Measurements from ENCODE around the gene DMRTC1.
"Not testable (repeated sequence)": the region's sequence is repeated elsewhere in the genome, so short reads cannot be mapped to it uniquely, and the experiment has no call there.

DNA sequence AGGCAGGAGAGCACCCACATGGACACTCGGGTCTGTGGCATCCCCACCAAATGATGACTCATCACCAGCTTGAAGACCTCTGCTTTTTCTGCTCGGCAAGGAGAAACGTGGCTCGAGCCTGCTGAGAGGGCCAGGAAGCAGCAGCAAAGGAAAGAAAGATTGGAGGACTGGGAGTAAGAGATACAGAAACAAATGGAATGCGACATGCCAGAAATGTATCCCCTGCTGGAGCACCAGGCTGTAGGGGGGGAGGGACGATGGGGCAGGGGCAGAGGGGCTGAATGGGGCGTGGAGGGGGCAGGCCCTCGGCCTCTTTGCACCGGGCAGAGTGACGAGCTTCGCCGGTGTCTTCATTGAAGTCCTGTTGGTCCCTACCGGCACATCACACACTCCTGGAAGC, 31.3 kb downstream of the DMRTC1 start, which contains the start of gene FAM236C:
- TF ChIP-seq, protein P1, sequence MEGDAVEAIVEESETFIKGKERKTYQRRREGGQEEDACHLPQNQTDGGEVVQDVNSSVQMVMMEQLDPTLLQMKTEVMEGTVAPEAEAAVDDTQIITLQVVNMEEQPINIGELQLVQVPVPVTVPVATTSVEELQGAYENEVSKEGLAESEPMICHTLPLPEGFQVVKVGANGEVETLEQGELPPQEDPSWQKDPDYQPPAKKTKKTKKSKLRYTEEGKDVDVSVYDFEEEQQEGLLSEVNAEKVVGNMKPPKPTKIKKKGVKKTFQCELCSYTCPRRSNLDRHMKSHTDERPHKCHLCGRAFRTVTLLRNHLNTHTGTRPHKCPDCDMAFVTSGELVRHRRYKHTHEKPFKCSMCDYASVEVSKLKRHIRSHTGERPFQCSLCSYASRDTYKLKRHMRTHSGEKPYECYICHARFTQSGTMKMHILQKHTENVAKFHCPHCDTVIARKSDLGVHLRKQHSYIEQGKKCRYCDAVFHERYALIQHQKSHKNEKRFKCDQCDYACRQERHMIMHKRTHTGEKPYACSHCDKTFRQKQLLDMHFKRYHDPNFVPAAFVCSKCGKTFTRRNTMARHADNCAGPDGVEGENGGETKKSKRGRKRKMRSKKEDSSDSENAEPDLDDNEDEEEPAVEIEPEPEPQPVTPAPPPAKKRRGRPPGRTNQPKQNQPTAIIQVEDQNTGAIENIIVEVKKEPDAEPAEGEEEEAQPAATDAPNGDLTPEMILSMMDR (IDR thresholded peaks at IDR 0.05): not testable (repeated sequence)
- not testable (repeated sequence) for TF ChIP-seq POLR2A (IDR thresholded peaks at IDR 0.05)

All from uterus (tissue), 2 donors.